Panc1 (cell line): ENCODE data around the gene SLC9C1. TPM values are rescaled to one million over a fixed set of nuclear protein-coding genes. Genes with fewer than 3 reads are reported as not detected.

Experiments used
- ATAC-seq: fragments of 200-7000 bp; cut with Tn5 transposase; 2 replicates; pipeline ENCODE4 v1.9.1; 2020; ENCODE audit warnings: mild to moderate bottlenecking, moderate library complexity
- BruUV-seq: library from RNA; stranded (reverse); fragments of 400-500 nt; replicated peaks from 2 replicates; lab custom pipeline; 2021; lab: Mats Ljungman, UMichigan
- CTCF ChIA-PET: fragments of 300-600 bp; sonication (Branson Sonifier 250); formaldehyde crosslinking; loops from one replicate; lab custom pipeline; 2022; ENCODE audit warnings: antibody characterized with exemption; lab: Charles Lee
- POLR2A ChIA-PET: fragments of 300-600 bp; sonication (Branson Sonifier 250); formaldehyde crosslinking; loops from one replicate; lab custom pipeline; 2022; ENCODE audit warnings: antibody characterized with exemption; lab: Charles Lee
- DNase-seq: peaks from one replicate; pipeline ENCODE4 v3.0.0-alpha.2; 2010; ENCODE audit warnings: low read depth, low spot score
- H3K27ac ChIP-seq: 2 replicates; pipeline ENCODE4 v1.5.1; 2011; ENCODE audit warnings: mild to moderate bottlenecking, low read length, inconsistent platforms
- H3K27me3 ChIP-seq: fragments of 200-500 bp; sonication (Bioruptor generic); 2 replicates; pipeline ENCODE4 v1.6.0; 2014; ENCODE audit warnings: low read length, inconsistent platforms; ENCODE audit not compliant: control insufficient read depth, insufficient read depth
- H3K36me3 ChIP-seq: fragments of 200-500 bp; sonication (Bioruptor generic); 2 replicates; pipeline ENCODE4 v1.5.1; 2014; ENCODE audit warnings: inconsistent platforms, mild to moderate bottlenecking, low read length, moderate library complexity; ENCODE audit not compliant: control insufficient read depth, insufficient read depth
- H3K4me1 ChIP-seq: 2 replicates; pipeline ENCODE4 v1.5.1; 2011; ENCODE audit warnings: inconsistent platforms, mild to moderate bottlenecking, low read length, moderate library complexity; ENCODE audit not compliant: control insufficient read depth, insufficient read depth
- H3K4me3 ChIP-seq, 2 experiments: 2 replicates each; pipeline ENCODE4 v1.5.1; 2011 to 2012; ENCODE audit warnings: low read depth in 2 of 2, low read length in 2 of 2, mild to moderate bottlenecking in 2 of 2, inconsistent platforms in 1 of 2, moderate library complexity in 1 of 2
- H3K9me3 ChIP-seq: fragments of 200-500 bp; sonication (Bioruptor generic); 2 replicates; pipeline ENCODE4 v1.5.1; 2014; ENCODE audit warnings: low read depth, mild to moderate bottlenecking, inconsistent platforms, low read length, moderate library complexity; ENCODE audit not compliant: control insufficient read depth, insufficient read depth
- CTCF ChIP-seq: fragments of 450-650 bp; IDR thresholded peaks from 2 replicates; pipeline ENCODE4 v1.5.1; 2017; ENCODE audit warnings: mild to moderate bottlenecking
- POLR2AphosphoS5 ChIP-seq: IDR thresholded peaks from 2 replicates; pipeline ENCODE4 v1.6.1; 2012; ENCODE audit warnings: mild to moderate bottlenecking, low read depth, low read length, moderate library complexity
- REST ChIP-seq, 2 experiments: IDR thresholded peaks; 2 replicates each; pipeline ENCODE4 v1.6.1; 2011 to 2012; ENCODE audit warnings: low read depth in 2 of 2, control low read depth in 1 of 2, low read length in 1 of 2, mild to moderate bottlenecking in 1 of 2, moderate library complexity in 1 of 2; ENCODE audit not compliant: insufficient read depth in 1 of 2
- SIN3A ChIP-seq: IDR thresholded peaks from 2 replicates; pipeline ENCODE4 v1.6.1; 2012; ENCODE audit warnings: low read depth, mild to moderate bottlenecking, low read length, moderate library complexity, borderline replicate concordance; ENCODE audit not compliant: insufficient read depth
- TCF7L2 ChIP-seq: IDR thresholded peaks from 2 replicates; pipeline ENCODE4 v1.6.1; 2011; ENCODE audit warnings: mild to moderate bottlenecking, low read depth, low read length, inconsistent platforms
- in situ Hi-C: cut with HindIII; loops from 2 replicates; pipeline ENCODE4 v1.10.0; 2016; ENCODE audit warnings: low sequenced_read_pairs, low pct_unique_long_range_greater_than_20kb
- intact Hi-C: fragments of 100-400 bp; cut with micrococcal nuclease; formaldehyde crosslinking; loops from one replicate; pipeline ENCODE4 v1.10.0; 2022; ENCODE audit not compliant: unreplicated experiment
- total RNA-seq: library from RNA; stranded (reverse); gene quantifications from one replicate; pipeline ENCODE4 v1.2.1, GENCODE V29; 2021; ENCODE audit not compliant: unreplicated experiment

The SLC9C1 gene
- total RNA-seq, 1 experiment from 2014 or later, result not detected

- CTCF ChIA-PET, result no interaction called here
- DNase-seq (no peak), ATAC-seq (no peak)
- Histone ChIP-seq H3K4me1 (no peaks in the 10 kb centered on the region), H3K9me3 (no peaks in the 10 kb centered on the region), H3K36me3 (no peaks in the 10 kb centered on the region), H3K4me3 (no peak overlapping the region), H3K27ac (no peak overlapping the region), H3K27me3 (peaks cover 6% of the 10 kb centered on the region; the same call in 1 of the 2 replicates)
- POLR2A ChIA-PET, result no interaction called here
- intact Hi-C loops (no loop called here), in situ Hi-C loops (no loop called here)
- no TSS peak for BruUV-seq
- TF ChIP-seq REST (IDR thresholded peaks at IDR 0.05; ENCODE audit: insufficient read depth in 1 of 2, low read depth in 2 of 2, low read length in 1 of 2), result no peak
- no peak for TF ChIP-seq POLR2AphosphoS5
- no peak for TF ChIP-seq TCF7L2
- TF ChIP-seq SIN3A, result no peak
- no peak for TF ChIP-seq CTCF
These were observed 45.6 kb upstream of the SLC9C1 start for GRCh38 chr3:112339609-112340008.

- no peaks in the 10 kb centered on the region for H3K9me3 ChIP-seq
- no TSS peak for BruUV-seq
- H3K27ac ChIP-seq, result no peak overlapping the region
- peaks cover 6% of the 10 kb centered on the region; the same call in 1 of the 2 replicates for H3K27me3 ChIP-seq
- in situ Hi-C loops (no loop called here), intact Hi-C loops (no loop called here)
- H3K4me1 ChIP-seq, result no peaks in the 10 kb centered on the region
- POLR2A ChIA-PET, result no interaction called here
- CTCF ChIA-PET, result no interaction called here
- no peak for TF ChIP-seq POLR2AphosphoS5
- TF ChIP-seq TCF7L2, result no peak
- TF ChIP-seq CTCF, result no peak
- no peak for TF ChIP-seq SIN3A
- no peak for TF ChIP-seq REST (IDR thresholded peaks at IDR 0.05; ENCODE audit: insufficient read depth in 1 of 2, low read depth in 2 of 2, low read length in 1 of 2)
- ATAC-seq (no peak), DNase-seq (no peak)
- H3K36me3 ChIP-seq, result no peaks in the 10 kb centered on the region
- no peak overlapping the region for H3K4me3 ChIP-seq
These were observed 45.1 kb upstream of the SLC9C1 start for GRCh38 chr3:112339134-112339533.
